Motor neuron (in vitro differentiated cells): ENCODE data around the gene JMJD8. TPM values are rescaled to one million over a fixed set of nuclear protein-coding genes. Genes with fewer than 3 reads are reported as not detected.

Source experiments
- ATAC-seq, 8 experiments: fragments of 200-7000 bp; cut with Tn5 transposase; replicated peaks in 6 of 8; 2 replicates each; pipeline ENCODE4 v1.8.0; 2021; ENCODE audit warnings: mild to moderate bottlenecking in 8 of 8, moderate library complexity in 8 of 8
- H3K27ac ChIP-seq, 2 donors: fragments of 250-450 bp; sonication (Bioruptor Pico); 2 replicates each; pipeline ENCODE4 v1.9.0; 2021; ENCODE audit warnings: antibody characterized with exemption in 2 of 2, mild to moderate bottlenecking in 2 of 2, moderate library complexity in 1 of 2
- H3K4me1 ChIP-seq, 2 donors: fragments of 250-450 bp; sonication (Bioruptor Pico); replicated peaks in 1 of 2; 2 replicates each; pipeline ENCODE4 v1.6.1; 2021; ENCODE audit warnings: antibody characterized with exemption in 2 of 2, mild to moderate bottlenecking in 2 of 2, moderate library complexity in 1 of 2
- H3K4me3 ChIP-seq, 5 donors: fragments of 250-450 bp; sonication (Bioruptor Pico); 2 replicates each; pipeline ENCODE4 v1.9.0; 2021; ENCODE audit warnings: antibody characterized with exemption in 5 of 5, mild to moderate bottlenecking in 5 of 5, moderate library complexity in 4 of 5
- WGBS, 10 experiments: fragments of 450-650 bp; shearing (Covaris generic); methylation state at CpG; one replicate each; pipeline ENCODE4 v1.0.0; 2022; 5-methylcytosine and 5-hydroxymethylcytosine counted together
- in situ Hi-C, 9 experiments: fragments of 400-800 bp; cut with MboI; loops; one replicate each; pipeline ENCODE4 v1.15.0; 2021; ENCODE audit warnings: low sequenced_read_pairs in 9 of 9, low pct_unique_long_range_greater_than_20kb in 2 of 9; ENCODE audit not compliant: unreplicated experiment in 9 of 9
- total RNA-seq, 8 experiments: library from RNA; unstranded; fragments of 300-600 nt; gene quantifications; 2 replicates each; pipeline versions ENCODE4 v1.2.3 to v1.2.4, GENCODE V29; 2022

Gene JMJD8
- total RNA-seq, 8 experiments from 2014 or later: 18.1 to 56.4 (median 33.2) TPM

DNA sequence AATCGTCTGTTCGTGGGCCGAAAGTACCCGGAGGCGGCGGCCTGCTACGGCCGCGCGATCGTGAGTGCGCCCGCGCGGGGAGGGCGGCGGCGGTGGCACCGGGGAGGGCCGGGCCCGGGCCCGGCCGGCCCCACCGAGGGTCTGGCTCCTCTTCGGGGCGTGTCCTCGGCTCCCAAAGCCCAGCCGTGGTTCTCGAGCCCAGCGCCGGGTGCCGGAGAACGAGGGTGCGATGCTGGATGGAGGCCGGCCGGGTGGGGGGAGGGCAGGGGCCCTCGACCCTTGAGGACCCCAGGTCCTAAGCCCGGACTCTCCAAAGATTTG, 3.5 kb downstream of the JMJD8 start:
- WGBS, 10 experiments: 0 to 2% methylated on average over 2 to 9 of the region's 38 CpGs; no CpG with 5 or more reads in 8 of the 10 experiments
- in situ Hi-C loops: no loop called here
- ATAC-seq: peak in 2 of 8 experiments; percentile 0 to 6
- peaks cover 36 to 40% of the 10 kb centered on the region in 2 donors for H3K4me1 ChIP-seq
- peak overlapping the region; percentile 87 to 94 for H3K27ac ChIP-seq
- H3K4me3 ChIP-seq: peak overlapping the region; percentile 52 to 97 (median 70)

DNA sequence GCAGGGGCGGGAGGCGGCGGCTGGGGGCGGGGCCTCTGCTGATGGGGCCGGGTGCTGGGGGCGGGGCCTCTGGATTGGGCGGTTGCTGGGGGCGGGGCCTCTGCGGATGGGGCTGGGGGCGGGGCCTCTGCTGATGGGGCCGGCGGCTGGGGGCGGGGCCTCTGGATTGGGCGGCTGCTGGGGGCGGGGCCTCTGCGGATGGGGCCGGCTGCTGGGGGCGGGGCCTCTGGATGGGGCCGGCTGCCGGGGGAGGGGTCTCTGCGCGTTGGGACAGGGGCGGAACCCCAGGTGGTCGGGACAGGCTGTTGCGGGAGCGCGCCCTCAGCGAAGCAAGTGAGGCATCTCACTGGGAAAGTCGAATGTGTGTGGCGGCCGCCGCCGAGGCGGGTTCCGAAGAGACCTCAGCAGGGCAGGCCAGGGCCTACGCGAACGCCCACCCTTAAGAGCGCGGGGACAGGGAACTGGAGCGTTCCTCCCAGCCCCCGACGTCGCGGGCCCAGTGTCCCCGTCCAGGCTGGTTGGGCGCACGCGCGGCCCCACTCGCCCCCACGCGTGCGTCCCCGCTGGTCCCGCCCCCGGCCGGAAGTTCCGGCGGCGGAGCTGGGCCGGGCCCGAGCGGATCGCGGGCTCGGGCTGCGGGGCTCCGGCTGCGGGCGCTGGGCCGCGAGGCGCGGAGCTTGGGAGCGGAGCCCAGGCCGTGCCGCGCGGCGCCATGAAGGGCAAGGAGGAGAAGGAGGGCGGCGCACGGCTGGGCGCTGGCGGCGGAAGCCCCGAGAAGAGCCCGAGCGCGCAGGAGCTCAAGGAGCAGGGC, 4.1 kb downstream of the JMJD8 start, which contains the start of gene STUB1:
STUB1 (plus strand) TSS at position 597 of the 811 bp plus-strand sequence; CDS start at position 713, 116 bp downstream.
- no CpG with 5 or more reads among the region's 91 CpGs for WGBS, 10 experiments
- in situ Hi-C loops: no loop called here
- ATAC-seq: peak; percentile 24 to 47 (median 35)
- Histone ChIP-seq H3K4me3 (peak within 1 kb of the TSS; percentile 52 to 97 (median 70)), H3K4me1 (peaks cover 38 to 41% of the 10 kb centered on the region in 2 donors), H3K27ac (peak within 1 kb of the TSS; percentile 97 to 98)

DNA sequence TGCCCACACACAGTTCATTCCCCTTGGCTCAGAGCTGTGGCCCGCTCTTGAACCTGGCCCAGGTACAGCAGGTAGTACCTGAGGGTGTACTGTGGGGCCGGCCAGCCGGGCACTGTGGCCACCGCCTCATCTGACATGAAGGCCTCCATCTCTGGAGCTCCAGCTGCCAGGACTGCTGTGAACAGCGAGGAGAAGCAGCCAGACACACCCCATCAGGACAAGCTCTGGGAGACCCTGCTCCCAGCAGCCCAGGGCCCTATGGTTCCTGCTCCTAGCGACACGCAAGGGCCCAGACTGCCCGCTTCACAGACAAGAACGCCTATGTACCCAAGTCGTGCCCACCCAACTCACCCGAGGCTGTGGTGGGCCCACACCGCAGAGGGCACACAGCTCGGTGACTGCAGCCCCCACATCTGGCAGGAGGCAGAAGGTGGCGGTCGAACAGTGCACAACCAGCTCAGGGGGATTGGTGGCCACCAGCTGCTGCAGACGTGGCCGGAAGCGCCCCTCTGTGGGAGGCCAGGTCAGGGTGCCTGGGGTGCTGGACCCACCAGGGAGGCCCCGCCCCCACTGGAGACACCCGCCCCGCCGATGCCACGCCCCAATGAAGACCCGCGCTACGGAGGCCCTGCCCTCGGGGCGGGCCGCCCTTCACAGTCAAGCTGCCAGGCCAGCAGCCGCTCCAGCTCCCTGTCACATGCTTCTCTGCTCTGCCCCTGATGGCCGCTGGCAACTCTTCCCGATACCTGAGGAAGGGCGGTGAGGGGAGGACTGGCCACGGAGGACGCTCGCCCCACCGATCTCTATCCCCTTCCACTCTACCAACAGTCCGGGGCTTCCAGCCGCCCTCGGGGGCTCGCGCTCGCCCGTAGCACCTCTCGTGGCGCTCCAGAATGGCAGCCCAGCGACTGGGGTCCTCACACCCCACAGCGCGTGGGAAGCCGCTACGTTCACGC, 5.0 kb downstream of the JMJD8 start:
- peak overlapping the region; percentile 37 to 92 (median 44) for H3K4me3 ChIP-seq
- H3K4me1 ChIP-seq: peaks cover 34 to 36% of the 10 kb centered on the region in 2 donors
- 90 to 92% methylated on average over 2 to 4 of the region's 52 CpGs; no CpG with 5 or more reads in 8 of the 10 experiments for WGBS, 10 experiments
- peak; percentile 3 to 68 (median 56) for ATAC-seq
- H3K27ac ChIP-seq: peak overlapping the region; percentile 97 to 98
- in situ Hi-C loops: no loop called here

DNA sequence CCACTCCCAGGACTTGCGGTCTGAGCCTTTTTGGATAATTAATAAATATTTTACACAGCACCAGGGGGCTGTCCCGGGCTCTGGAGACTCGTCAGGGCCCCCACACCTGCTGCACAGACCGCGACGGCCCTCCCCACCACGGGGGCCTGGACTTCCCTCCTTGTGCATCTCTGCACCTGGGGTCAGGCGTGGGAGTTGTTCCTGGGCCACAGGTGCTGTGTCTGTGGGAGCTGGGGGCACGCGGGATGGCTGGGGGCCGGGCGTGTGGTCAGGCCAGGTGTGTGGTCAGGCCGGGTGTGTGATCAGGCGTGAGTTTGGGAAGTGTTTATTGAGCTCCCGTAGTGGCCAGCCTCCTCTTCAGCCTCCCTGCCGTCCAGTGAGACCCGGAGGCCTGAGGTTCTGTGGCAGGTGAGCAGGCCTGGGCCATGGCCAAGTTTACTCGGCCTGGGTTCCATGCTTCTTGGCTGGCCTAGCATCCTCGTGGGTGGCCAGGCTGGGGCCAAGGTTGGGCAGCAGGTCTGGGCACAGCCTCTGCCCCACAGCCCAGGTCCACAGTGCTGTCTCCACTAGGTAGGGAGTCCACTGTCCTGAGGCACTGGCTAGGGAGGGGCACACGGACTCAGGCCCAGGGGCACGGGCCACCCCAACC, 5.8 kb downstream of the JMJD8 start:
- peak overlapping the region; percentile 97 to 98 for H3K27ac ChIP-seq
- in situ Hi-C loops: no loop called here
- WGBS, 10 experiments: 20% methylated on average over 3 of the region's 21 CpGs; no CpG with 5 or more reads in 9 of the 10 experiments
- peaks cover 32 to 34% of the 10 kb centered on the region in 2 donors for H3K4me1 ChIP-seq
- no peak for ATAC-seq
- H3K4me3 ChIP-seq: no peak overlapping the region

DNA sequence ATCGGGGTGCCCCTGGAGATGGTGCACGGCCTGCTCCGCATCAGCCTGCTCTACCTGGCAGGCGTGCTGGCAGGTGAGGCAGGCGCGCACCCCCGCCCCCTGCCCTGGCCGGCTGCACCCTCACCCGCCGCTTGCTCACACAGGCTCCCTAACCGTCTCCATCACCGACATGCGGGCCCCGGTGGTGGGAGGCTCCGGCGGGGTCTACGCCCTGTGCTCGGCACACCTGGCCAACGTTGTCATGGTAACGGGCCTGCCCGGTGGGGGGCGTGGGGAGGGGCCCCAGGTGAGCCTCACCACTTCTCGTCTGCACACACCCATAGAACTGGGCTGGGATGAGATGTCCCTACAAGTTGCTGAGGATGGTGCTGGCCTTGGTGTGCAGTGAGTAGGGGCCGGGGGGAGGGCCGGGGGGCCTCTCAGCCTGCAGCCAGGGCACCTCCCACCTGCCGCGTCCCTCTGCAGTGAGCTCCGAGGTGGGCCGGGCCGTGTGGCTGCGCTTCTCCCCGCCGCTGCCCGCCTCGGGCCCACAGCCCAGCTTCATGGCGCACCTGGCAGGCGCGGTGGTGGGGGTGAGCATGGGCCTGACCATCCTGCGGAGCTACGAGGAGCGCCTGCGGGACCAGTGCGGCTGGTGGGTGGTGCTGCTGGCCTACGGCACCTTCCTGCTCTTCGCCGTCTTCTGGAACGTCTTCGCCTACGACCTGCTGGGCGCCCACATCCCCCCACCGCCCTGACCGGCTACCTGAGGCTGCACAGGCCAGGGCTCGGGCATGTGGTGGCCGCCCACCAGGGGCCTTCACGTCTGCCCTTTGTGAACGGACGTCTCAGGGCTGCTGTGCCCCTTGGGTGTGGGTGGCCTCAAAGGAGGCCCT, 6.6 kb downstream of the JMJD8 start:
- Histone ChIP-seq H3K27ac (no peak overlapping the region), H3K4me1 (peaks cover 25 to 31% of the 10 kb centered on the region in 2 donors), H3K4me3 (no peak overlapping the region)
- 85% methylated on average over 5 of the region's 57 CpGs; no CpG with 5 or more reads in 9 of the 10 experiments for WGBS, 10 experiments
- in situ Hi-C loops: no loop called here
- no peak for ATAC-seq

DNA sequence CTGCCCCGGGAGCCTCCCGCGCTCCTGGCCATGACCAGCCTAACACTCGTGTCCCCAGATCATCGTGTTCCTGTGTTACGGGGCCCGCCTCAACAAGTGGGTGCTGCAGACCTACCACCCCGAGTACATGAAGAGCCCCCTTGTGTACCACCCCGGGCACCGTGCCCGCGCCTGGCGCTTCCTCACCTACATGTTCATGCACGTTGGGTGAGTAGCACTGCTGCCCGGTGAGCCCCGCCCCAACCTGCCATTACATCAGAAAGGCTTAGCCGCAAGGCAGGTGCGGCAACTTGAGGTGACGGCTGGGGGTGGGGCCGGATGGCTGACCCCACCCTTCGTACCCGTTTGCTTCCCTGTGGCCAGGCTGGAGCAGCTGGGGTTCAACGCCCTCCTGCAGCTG, 7.2 kb downstream of the JMJD8 start:
- ATAC-seq: no peak
- in situ Hi-C loops: no loop called here
- no peak overlapping the region for H3K4me3 ChIP-seq
- peaks cover 25 to 31% of the 10 kb centered on the region in 2 donors for H3K4me1 ChIP-seq
- WGBS, 10 experiments: 70 to 96% methylated on average over 2 to 13 of the region's 23 CpGs; no CpG with 5 or more reads in 8 of the 10 experiments
- H3K27ac ChIP-seq: no peak overlapping the region

DNA sequence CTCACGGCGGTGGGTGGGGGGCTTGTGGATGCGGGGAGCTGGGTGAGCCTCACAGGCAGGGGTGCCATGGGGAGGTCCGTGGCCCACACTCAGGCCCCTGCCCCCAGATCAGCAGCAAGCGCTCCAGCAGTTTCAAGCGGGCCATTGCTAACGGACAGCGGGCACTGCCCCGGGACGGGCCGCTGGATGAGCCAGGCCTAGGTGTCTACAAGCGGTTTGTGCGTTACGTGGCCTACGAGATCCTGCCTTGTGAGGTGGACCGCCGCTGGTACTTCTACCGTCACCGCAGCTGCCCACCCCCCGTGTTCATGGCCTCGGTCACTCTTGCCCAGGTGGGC, 7.6 kb downstream of the JMJD8 start:
- in situ Hi-C loops: no loop called here
- Histone ChIP-seq H3K27ac (no peak overlapping the region), H3K4me1 (peaks cover 22 to 28% of the 10 kb centered on the region in 2 donors), H3K4me3 (peak overlapping the region in 1 of 5 donors; percentile 41)
- WGBS, 10 experiments: no CpG with 5 or more reads among the region's 21 CpGs
- ATAC-seq: no peak

DNA sequence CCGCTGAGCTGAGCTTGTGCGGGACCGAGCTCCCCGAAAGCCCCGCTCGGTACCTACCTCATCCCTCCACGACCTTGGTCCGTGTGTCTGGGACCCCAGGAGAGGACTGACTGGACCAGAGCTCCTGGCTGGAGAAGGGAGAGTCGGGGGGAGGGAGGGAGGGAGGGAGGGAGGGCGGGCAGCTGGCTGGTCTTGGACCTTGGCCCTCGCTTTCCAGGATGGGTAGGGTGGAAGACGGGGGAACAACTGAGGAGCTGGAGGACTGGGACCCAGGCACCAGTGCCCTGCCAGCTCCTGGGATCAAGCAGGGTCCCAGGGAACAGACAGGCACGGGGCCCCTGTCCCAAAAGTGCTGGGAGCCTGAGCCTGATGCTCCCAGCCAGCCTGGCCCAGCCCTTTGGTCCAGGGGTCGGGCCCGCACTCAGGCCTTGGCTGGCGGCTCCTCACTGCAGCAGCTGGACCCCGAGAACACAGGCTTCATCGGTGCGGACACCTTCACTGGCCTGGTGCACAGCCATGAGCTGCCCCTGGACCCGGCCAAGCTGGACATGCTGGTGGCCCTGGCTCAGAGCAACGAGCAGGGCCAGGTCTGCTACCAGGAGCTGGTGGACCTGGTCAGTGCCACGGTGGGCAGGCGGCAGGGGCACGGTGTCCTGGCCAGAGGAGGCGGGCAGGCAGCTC, 8.1 kb downstream of the JMJD8 start:
- Histone ChIP-seq H3K4me1 (peaks cover 17 to 22% of the 10 kb centered on the region in 2 donors), H3K4me3 (peak overlapping the region; percentile 15 to 41 (median 27)), H3K27ac (peak overlapping the region in 1 of 2 donors; percentile 82)
- peak in 1 of 8 experiments; percentile 1 for ATAC-seq
- WGBS, 10 experiments: 55 to 83% methylated on average over 4 to 6 of the region's 25 CpGs; no CpG with 5 or more reads in 8 of the 10 experiments
- in situ Hi-C loops: no loop called here

DNA sequence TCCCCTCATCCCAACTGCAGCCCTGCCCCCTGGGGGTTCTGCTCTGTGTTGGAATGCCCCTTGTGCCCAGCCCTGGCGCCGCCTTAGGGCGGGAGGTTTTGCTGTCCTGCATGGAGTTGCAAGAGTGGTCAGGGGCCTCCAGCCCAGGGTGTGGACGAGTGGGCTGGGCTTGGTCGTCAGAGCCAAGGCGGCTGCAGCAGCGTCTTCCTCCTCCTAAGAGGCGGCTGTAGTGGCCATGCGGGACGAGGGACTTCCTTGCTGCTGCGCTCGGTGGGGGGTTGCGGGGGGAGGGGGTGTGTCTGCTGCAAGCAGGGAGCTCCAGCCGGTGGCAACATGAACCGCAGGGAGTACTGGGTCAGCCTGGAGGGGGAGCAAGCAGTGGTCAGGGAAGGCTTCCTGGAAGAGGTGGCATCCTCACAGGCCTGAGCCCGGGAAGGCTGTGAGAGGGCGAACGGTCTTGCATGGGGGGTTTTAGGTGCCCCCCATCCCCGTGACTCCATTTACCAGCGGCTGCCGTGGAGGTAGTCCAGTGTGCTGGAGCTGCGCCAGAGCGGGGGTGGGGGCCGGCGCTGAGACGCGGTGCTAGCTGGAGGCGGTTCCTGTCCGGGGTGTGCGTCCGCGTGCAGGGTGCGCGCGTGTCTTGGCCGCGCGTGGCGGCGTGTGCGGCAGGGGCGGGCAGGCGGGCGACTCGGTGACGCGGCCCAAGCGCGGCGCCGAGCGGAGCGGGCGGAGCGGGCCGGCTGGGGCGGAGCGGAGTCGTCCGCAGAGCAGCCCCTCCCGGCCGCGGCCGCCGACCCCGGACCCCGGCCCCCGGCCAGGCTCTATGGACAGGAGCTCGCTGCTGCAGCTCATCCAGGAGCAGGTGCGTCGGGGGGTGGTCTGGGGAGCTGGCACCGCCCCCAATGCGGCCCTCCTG, 8.9 kb downstream of the JMJD8 start, which contains the start of gene RHBDL1:
RHBDL1 (plus strand) TSS at position 704 of the 916 bp plus-strand sequence; CDS start at position 824, 120 bp downstream.
- in situ Hi-C loops: no loop called here
- 0% methylated on average over 2 to 4 of the region's 73 CpGs; no CpG with 5 or more reads in 7 of the 10 experiments for WGBS, 10 experiments
- Histone ChIP-seq H3K27ac (peak within 1 kb of the TSS in 1 of 2 donors; percentile 82), H3K4me3 (peak within 1 kb of the TSS; percentile 15 to 41 (median 27)), H3K4me1 (peaks cover 16 to 20% of the 10 kb centered on the region in 2 donors)
- peak; percentile 4 to 47 (median 32) for ATAC-seq

DNA sequence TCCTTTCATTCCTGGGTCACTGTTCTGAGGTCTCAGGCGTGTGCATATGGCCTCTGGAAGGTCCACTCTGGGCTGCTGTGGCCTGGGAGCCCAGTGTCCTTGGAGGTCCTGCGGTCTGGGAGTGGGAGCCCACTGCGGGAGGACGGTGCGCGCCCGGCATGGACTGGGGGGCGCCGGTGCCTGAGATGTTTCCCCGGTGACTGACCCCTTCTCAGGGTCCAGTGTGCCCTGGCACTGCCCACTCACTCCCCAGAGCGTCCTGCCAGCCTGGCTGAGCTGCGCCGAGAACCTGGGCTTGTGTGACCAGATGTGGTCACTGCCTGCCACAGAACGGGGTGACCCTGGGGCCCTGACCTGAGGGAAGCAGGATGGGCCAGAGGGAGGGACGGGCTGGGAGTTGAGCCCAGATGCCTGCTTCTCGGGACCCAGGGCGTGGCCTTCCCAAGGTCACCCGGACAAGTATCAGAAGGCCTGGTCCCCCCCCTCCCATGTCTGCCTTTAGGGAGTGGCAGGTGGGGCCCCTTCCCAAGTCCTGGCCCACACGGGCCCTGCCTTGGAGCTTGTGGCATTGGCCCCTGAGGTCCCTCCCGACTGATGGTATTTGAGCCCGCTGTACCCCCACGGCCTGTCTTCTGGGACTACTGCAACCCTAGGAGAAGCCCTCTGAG, 9.8 kb downstream of the JMJD8 start:
- no peak overlapping the region for H3K4me3 ChIP-seq
- WGBS, 10 experiments: 80 to 100% (median 100%) methylated on average over 1 of the region's 22 CpGs; no CpG with 5 or more reads in 7 of the 10 experiments
- H3K27ac ChIP-seq: no peak overlapping the region
- in situ Hi-C loops: no loop called here
- H3K4me1 ChIP-seq: peaks cover 16 to 19% of the 10 kb centered on the region in 2 donors
- ATAC-seq: no peak
